Limb (tissue), 2 donors: ENCODE data around the gene LMF1.
"Not testable (repeated sequence)": the region's sequence is repeated elsewhere in the genome, so short reads cannot be mapped to it uniquely, and the experiment has no call there.

Experiments
- DNase-seq, 2 donors: peaks; one replicate each; pipeline ENCODE4 v3.0.0-alpha.2; 2016; ENCODE audit errors: extremely low spot score in 2 of 2

Gene LMF1

GRCh38 chr16:972316-973002 lies 1.7 kb upstream of the LMF1 start:
- DNase-seq: peak in 1 of 2 donors; percentile 65

- DNase-seq: no peak
Observed at GRCh38 chr16:971981-972315, 1.2 kb upstream of the LMF1 start.

- no peak for DNase-seq
Observed at GRCh38 chr16:971582-971905, 760 bp upstream of the LMF1 start.

- peak in 1 of 2 donors; percentile 71 for DNase-seq
Observed at GRCh38 chr16:970386-970765, 408 bp downstream of the LMF1 start.

- DNase-seq: no peak
Observed at GRCh38 chr16:969508-970385, 1.0 kb downstream of the LMF1 start.

- DNase-seq: no peak
Observed at GRCh38 chr16:968620-969019, 2.2 kb downstream of the LMF1 start.

GRCh38 chr16:967546-968295 lies 3.1 kb downstream of the LMF1 start:
- no peak for DNase-seq

GRCh38 chr16:967077-967541 lies 3.7 kb downstream of the LMF1 start:
- DNase-seq: no peak

GRCh38 chr16:966505-966904 lies 4.3 kb downstream of the LMF1 start:
- DNase-seq: no peak

- no peak for DNase-seq
Observed at GRCh38 chr16:966035-966434, 4.7 kb downstream of the LMF1 start.

- no peak for DNase-seq
Observed at GRCh38 chr16:965487-965886, 5.3 kb downstream of the LMF1 start.

- peak in 1 of 2 donors; percentile 22 for DNase-seq
Observed at GRCh38 chr16:965036-965395, 5.8 kb downstream of the LMF1 start.

- no peak for DNase-seq
Observed at GRCh38 chr16:964356-965035, 6.3 kb downstream of the LMF1 start.

- no peak for DNase-seq
Observed at GRCh38 chr16:963913-964312, 6.9 kb downstream of the LMF1 start.

- no peak for DNase-seq
Observed at GRCh38 chr16:962901-963814, 7.6 kb downstream of the LMF1 start.

- no peak for DNase-seq
Observed at GRCh38 chr16:962366-962765, 8.4 kb downstream of the LMF1 start.

GRCh38 chr16:959232-960040 lies 11.3 kb downstream of the LMF1 start:
- DNase-seq: no peak

GRCh38 chr16:955766-956165 lies 15.0 kb downstream of the LMF1 start:
- DNase-seq: not testable (repeated sequence)

GRCh38 chr16:953818-954217 lies 17.0 kb downstream of the LMF1 start:
- DNase-seq: not testable (repeated sequence)

- no peak for DNase-seq
Observed at GRCh38 chr16:952321-952720, 18.5 kb downstream of the LMF1 start.
